Osteocyte (in vitro differentiated cells): ENCODE data around the gene MPST. TPM values are rescaled to one million over a fixed set of nuclear protein-coding genes. Genes with fewer than 3 reads are reported as not detected.

Source experiments
- DNase-seq: peaks from one replicate; pipeline ENCODE4 v3.0.0; 2021; ENCODE audit warnings: mixed read lengths; ENCODE audit not compliant: unreplicated experiment; ENCODE audit errors: extremely low spot score
- H3K27ac Mint-ChIP-seq: one replicate; pipeline ENCODE4 v1.8.0; 2021; ENCODE audit warnings: mild to moderate bottlenecking, mixed read lengths; ENCODE audit not compliant: unreplicated experiment
- H3K27me3 Mint-ChIP-seq: one replicate; pipeline ENCODE4 v1.8.0; 2021; ENCODE audit warnings: mixed read lengths; ENCODE audit not compliant: unreplicated experiment
- H3K36me3 Mint-ChIP-seq: one replicate; pipeline ENCODE4 v1.8.0; 2021; ENCODE audit warnings: mixed read lengths; ENCODE audit not compliant: unreplicated experiment
- H3K4me1 Mint-ChIP-seq: one replicate; pipeline ENCODE4 v1.8.0; 2021; ENCODE audit warnings: mixed read lengths; ENCODE audit not compliant: unreplicated experiment
- H3K4me3 Mint-ChIP-seq: one replicate; pipeline ENCODE4 v1.8.0; 2021; ENCODE audit warnings: mild to moderate bottlenecking, moderate library complexity, mixed read lengths; ENCODE audit not compliant: unreplicated experiment
- H3K9me3 Mint-ChIP-seq: one replicate; pipeline ENCODE4 v1.8.0; 2021; ENCODE audit warnings: mixed read lengths; ENCODE audit not compliant: unreplicated experiment
- CTCF ChIP-seq: fragments of 200-600 bp; sonication (generic); IDR thresholded peaks from 2 replicates; pipeline ENCODE4 v1.5.0; 2021; ENCODE audit warnings: antibody characterized with exemption, mild to moderate bottlenecking, moderate library complexity
- total RNA-seq: library from RNA; stranded (reverse); gene quantifications from 2 replicates; pipeline ENCODE4 v1.2.1, GENCODE V29; 2021

MPST gene
- total RNA-seq, 1 donor from 2014 or later: 65.1 TPM

GRCh38 chr22:37065961-37066360 is 46.4 kb downstream of the MPST start:
- TF ChIP-seq CTCF: no peak
- Mint-ChIP-seq H3K27me3 (peaks cover 14% of the 10 kb centered on the region), H3K36me3 (no peaks in the 10 kb centered on the region), H3K4me3 (no peak overlapping the region), H3K27ac (no peak overlapping the region), H3K4me1 (no peaks in the 10 kb centered on the region), H3K9me3 (no peaks in the 10 kb centered on the region)
- no peak for DNase-seq

GRCh38 chr22:37067428-37067827 is 47.9 kb downstream of the MPST start:
- H3K36me3 Mint-ChIP-seq: no peaks in the 10 kb centered on the region

GRCh38 chr22:37068859-37069258 is 49.3 kb downstream of the MPST start:
- H3K27ac Mint-ChIP-seq: no peak overlapping the region
- DNase-seq: no peak
- H3K9me3 Mint-ChIP-seq: no peaks in the 10 kb centered on the region
- H3K4me3 Mint-ChIP-seq: no peak overlapping the region
- H3K36me3 Mint-ChIP-seq: no peaks in the 10 kb centered on the region
- peaks cover 14% of the 10 kb centered on the region for H3K27me3 Mint-ChIP-seq
- no peak for TF ChIP-seq CTCF
- H3K4me1 Mint-ChIP-seq: no peaks in the 10 kb centered on the region

More at GRCh38 chr22:37067428-37067827, 47.9 kb downstream of the MPST start:
- Mint-ChIP-seq H3K27me3 (peaks cover 14% of the 10 kb centered on the region), H3K4me1 (no peaks in the 10 kb centered on the region), H3K4me3 (no peak overlapping the region), H3K9me3 (no peaks in the 10 kb centered on the region), H3K27ac (no peak overlapping the region)
- no peak for DNase-seq
- no peak for TF ChIP-seq CTCF

GRCh38 chr22:37069319-37069718 is 49.8 kb downstream of the MPST start:
- no peak overlapping the region for H3K27ac Mint-ChIP-seq
- H3K9me3 Mint-ChIP-seq: no peaks in the 10 kb centered on the region
- H3K4me3 Mint-ChIP-seq: no peak overlapping the region
- H3K36me3 Mint-ChIP-seq: no peaks in the 10 kb centered on the region
- H3K27me3 Mint-ChIP-seq: peaks cover 14% of the 10 kb centered on the region
- DNase-seq: no peak
- no peaks in the 10 kb centered on the region for H3K4me1 Mint-ChIP-seq
- no peak for TF ChIP-seq CTCF

DNA sequence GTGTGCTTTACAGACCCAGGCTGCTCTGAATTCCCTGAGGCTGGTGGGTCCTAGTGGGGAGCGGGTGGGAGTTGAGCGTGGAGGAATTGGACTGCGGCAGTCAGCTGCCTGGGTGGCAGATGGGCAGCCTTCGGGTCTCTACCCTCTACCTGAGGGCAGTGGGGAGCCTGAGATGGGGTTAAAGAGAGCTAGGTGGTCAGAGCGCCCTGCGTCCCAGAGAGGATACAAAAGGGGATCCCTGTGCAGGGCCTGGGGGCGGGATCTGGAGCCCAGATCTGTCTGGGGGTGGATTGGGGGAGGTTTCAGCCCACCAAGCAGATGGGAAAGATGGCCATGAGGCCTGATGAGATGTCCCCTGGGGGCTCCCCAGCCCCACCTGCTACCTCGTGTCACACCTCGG is 50.2 kb downstream of the MPST start:
- no peak for DNase-seq
- no peak for TF ChIP-seq CTCF
- H3K4me1 Mint-ChIP-seq: no peaks in the 10 kb centered on the region
- H3K27me3 Mint-ChIP-seq: peaks cover 14% of the 10 kb centered on the region
- H3K4me3 Mint-ChIP-seq: no peak overlapping the region
- H3K27ac Mint-ChIP-seq: no peak overlapping the region
- H3K36me3 Mint-ChIP-seq: no peaks in the 10 kb centered on the region
- no peaks in the 10 kb centered on the region for H3K9me3 Mint-ChIP-seq
